Subcutaneous abdominal adipose tissue (tissue), 5 donors: ENCODE results near the gene DDX54.

Experiments
- H3K27ac ChIP-seq: one replicate; pipeline ENCODE4 v1.7.0; 2013; ENCODE audit warnings: low read depth, mild to moderate bottlenecking, inconsistent platforms, low read length, moderate library complexity
- H3K27me3 ChIP-seq, 5 donors: one replicate each; pipeline ENCODE4 v1.7.0; 2013; ENCODE audit warnings: low read length in 5 of 5, inconsistent platforms in 1 of 5; ENCODE audit not compliant: control insufficient read depth in 5 of 5, insufficient read depth in 4 of 5
- H3K36me3 ChIP-seq, 5 donors: one replicate each; pipeline ENCODE4 v1.7.0; 2013; ENCODE audit warnings: low read length in 5 of 5; ENCODE audit not compliant: control insufficient read depth in 5 of 5, insufficient read depth in 5 of 5
- H3K4me1 ChIP-seq, 5 donors: one replicate each; pipeline ENCODE4 v1.7.0; 2013; ENCODE audit warnings: low read length in 5 of 5, mild to moderate bottlenecking in 3 of 5, moderate library complexity in 1 of 5; ENCODE audit not compliant: control insufficient read depth in 5 of 5, insufficient read depth in 5 of 5
- H3K4me3 ChIP-seq, 5 donors: one replicate each; pipeline ENCODE4 v1.7.0; 2013; ENCODE audit warnings: low read length in 5 of 5, low read depth in 1 of 5
- H3K9ac ChIP-seq, 5 donors: one replicate each; pipeline ENCODE4 v1.7.0; 2013; ENCODE audit warnings: low read length in 5 of 5, mild to moderate bottlenecking in 4 of 5, moderate library complexity in 3 of 5
- H3K9me3 ChIP-seq, 5 donors: one replicate each; pipeline ENCODE4 v1.7.0; 2013; ENCODE audit warnings: low read length in 5 of 5; ENCODE audit not compliant: control insufficient read depth in 5 of 5
- donor health status: healthy.
- donor health status: healthy.
- donor health status: healthy.
- donor health status: healthy.
- donor health status: healthy.

DDX54 gene, protein sequence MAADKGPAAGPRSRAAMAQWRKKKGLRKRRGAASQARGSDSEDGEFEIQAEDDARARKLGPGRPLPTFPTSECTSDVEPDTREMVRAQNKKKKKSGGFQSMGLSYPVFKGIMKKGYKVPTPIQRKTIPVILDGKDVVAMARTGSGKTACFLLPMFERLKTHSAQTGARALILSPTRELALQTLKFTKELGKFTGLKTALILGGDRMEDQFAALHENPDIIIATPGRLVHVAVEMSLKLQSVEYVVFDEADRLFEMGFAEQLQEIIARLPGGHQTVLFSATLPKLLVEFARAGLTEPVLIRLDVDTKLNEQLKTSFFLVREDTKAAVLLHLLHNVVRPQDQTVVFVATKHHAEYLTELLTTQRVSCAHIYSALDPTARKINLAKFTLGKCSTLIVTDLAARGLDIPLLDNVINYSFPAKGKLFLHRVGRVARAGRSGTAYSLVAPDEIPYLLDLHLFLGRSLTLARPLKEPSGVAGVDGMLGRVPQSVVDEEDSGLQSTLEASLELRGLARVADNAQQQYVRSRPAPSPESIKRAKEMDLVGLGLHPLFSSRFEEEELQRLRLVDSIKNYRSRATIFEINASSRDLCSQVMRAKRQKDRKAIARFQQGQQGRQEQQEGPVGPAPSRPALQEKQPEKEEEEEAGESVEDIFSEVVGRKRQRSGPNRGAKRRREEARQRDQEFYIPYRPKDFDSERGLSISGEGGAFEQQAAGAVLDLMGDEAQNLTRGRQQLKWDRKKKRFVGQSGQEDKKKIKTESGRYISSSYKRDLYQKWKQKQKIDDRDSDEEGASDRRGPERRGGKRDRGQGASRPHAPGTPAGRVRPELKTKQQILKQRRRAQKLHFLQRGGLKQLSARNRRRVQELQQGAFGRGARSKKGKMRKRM

DNA sequence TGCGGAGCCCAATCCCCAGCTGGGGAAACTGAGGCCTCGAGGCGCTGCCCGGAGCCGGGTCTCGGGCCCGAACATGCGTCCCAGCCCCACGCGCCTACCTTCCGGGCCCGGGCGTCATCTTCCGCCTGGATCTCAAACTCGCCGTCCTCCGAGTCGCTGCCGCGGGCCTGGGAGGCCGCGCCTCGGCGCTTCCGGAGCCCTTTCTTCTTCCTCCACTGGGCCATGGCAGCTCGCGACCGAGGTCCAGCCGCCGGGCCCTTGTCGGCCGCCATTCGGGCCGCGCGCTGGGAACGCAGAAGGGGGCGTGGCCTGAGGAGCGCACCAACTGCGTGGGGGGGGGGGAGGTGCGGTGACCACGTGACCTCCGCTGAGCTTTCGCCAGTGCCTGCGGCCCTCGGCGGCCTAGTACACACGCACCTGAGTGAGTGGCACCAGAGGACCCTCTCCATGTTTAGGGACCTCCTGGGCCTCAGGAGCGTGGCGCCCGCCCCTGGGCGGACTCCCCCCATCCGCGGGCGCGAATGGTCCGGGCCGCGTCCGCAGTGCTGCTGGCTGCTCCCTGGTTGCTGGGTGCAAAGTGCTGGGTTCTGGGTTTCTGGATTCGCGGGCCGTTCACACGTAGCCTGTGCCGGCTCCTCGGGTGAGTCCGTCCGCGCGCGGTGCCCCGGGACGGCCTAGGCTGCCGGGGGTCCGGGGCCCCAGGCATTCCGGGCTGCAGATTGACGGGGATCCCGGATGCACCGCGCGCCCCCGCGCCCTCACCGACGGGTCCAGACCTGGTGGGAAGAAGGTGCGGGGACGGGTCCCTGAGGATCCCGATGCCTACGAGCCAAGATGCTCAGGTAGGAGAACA, at the start of gene DDX54, which contains the start of gene RITA1:
Gene DDX54, minus strand, starts transcription at position 299 of the 853 bp plus-strand sequence. Its CDS starts 27 bp downstream, at position 272.
Gene RITA1, plus strand, starts transcription at position 542 of the 853 bp plus-strand sequence. CDS start 1,026 bp downstream, outside the sequence.
- Histone ChIP-seq H3K4me1 (peaks cover 8 to 27% (median 27%) of the 10 kb centered on the region in 5 donors), H3K27ac (peak within 1 kb of the TSS; percentile 95), H3K4me3 (peak within 1 kb of the TSS; percentile 84 to 91 (median 86)), H3K9me3 (no peaks in the 10 kb centered on the region), H3K9ac (peak within 1 kb of the TSS; percentile 68 to 100 (median 97)), H3K27me3 (no peaks in the 10 kb centered on the region), H3K36me3 (peaks cover 0 to 17% (median 9%) of the 10 kb centered on the region in 5 donors)

DNA sequence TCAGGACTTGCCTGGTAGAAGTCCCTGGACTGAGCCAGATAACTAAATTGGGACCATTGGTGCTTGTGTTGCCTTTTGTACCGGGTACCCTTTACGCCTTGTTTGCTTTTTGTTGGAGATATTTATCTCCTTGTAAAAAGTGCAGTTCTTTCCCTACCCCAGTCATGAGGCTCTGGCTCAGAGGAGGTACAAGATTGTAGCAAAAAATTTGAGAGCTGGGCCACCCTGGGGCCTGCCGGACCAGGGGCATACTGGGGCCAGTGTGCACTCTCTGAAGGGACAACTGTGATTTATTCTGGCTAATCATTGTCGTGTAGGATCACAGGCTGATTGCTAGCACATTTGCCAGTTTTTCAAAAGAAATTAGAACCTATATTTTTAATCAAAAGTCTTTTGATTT, 49.2 kb upstream of the DDX54 start:
- Histone ChIP-seq H3K9ac (no peak overlapping the region), H3K4me1 (peaks cover 8 to 87% (median 69%) of the 10 kb centered on the region in 5 donors), H3K9me3 (no peaks in the 10 kb centered on the region), H3K4me3 (no peak overlapping the region), H3K27ac (no peak overlapping the region), H3K36me3 (peaks cover 0 to 65% (median 37%) of the 10 kb centered on the region in 5 donors), H3K27me3 (no peaks in the 10 kb centered on the region)

DNA sequence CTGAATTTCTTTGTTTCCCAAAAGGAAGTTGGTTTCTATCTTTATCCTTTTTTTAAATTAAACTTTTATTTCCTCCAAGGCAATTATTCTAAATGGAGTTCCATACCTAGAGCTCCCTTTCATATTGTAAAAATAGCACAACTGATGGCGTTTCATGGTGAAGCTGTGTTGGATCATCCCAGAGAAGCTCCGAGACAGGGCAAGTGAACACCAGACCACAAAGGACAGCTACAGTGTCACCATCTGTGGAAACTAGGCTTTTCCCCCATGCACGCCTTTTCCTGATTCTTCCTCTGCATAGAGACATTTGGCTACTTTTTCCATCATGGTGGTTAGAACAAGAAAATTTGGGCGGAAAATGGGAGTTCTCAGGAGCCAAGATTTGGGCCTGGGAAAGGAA, 48.7 kb upstream of the DDX54 start:
- H3K27ac ChIP-seq, result peak overlapping the region; percentile 30

DNA sequence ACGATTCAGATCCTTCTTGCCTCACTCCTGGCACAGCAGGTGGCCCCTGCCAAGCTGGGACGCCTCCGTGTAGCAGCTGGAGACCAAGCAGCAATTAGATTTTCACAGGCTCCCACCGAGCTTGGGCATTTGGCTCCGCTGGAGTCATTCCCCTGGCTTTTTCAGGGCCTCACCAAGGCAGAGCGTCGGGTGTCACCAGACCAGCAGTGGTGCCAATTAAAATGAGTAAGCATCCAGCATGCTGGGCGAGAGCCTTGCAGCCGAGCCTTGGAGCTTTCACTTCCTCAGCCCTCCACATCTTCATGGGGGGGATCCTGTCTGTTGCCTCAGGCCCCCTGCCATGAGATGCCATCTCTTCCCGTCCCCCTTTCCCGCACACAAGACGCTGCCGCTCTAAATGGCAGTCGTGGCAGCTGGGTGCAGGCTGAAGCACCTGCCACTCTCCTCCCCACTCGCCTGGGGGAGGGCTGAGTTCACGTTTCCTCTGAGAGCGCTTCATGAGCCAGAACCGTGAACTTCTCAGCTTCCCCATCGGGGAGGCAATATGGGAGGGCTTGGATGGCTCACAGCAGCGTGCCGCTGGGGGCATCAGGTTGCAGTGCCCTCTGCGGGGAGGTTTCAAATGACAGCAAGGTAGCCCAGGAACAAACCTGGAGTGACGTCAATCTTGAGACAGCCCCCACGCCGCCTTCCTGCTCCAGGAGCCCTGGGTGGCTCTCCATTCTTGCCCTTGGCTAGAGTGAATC, 47.7 kb upstream of the DDX54 start:
- Histone ChIP-seq H3K27me3 (no peaks in the 10 kb centered on the region), H3K27ac (peak overlapping the region; percentile 30), H3K4me1 (peaks cover 4 to 88% (median 71%) of the 10 kb centered on the region in 5 donors), H3K4me3 (peak overlapping the region in 3 of 5 donors; percentile 1 to 30 (median 2)), H3K9me3 (no peaks in the 10 kb centered on the region), H3K36me3 (peaks cover 0 to 66% (median 39%) of the 10 kb centered on the region in 5 donors), H3K9ac (no peak overlapping the region)

More for the DNA sequence above, 48.7 kb upstream of the DDX54 start:
- Histone ChIP-seq H3K4me1 (peaks cover 4 to 87% (median 69%) of the 10 kb centered on the region in 5 donors), H3K36me3 (peaks cover 0 to 63% (median 37%) of the 10 kb centered on the region in 5 donors), H3K9ac (no peak overlapping the region), H3K4me3 (no peak overlapping the region), H3K9me3 (no peaks in the 10 kb centered on the region), H3K27me3 (no peaks in the 10 kb centered on the region)

DNA sequence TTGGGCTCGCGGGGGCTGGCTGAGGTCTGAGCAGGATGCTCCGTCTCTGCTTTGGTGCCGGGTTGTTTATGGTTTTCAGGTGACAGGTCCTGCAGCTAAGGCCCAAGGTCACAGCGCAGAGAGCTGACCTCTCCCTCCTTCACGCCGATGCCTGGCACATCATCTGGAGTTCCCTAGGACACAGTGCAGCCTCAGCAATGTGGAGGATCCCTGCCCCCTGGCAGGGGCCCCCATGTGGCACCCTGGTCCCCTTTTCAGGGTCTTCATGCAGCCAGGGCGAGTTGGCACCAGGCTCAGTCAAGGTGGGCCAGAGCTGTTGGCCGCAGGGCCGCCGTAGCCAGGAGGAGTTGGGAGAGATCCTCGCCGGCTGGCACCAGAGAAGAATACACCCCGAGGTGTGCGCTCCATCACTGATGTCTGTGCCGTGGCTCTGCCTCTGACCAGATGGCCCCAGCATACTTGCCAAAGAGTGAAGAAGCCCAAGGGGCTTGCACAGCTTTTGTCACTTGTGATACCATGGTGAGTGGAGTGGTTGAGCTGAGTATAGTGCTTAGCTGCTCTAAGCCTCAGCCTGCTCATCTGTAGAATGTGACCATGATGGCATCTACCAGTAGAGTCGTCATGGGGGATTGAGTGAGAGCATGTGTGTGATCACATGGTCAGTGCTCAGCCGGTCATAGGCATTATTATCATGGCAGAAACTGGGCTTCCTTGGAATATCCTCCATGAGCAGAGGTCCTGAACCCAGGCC, 47.0 kb upstream of the DDX54 start:
- H3K9me3 ChIP-seq, result no peaks in the 10 kb centered on the region
- H3K9ac ChIP-seq, result no peak overlapping the region
- peak overlapping the region; percentile 8 for H3K27ac ChIP-seq
- peak overlapping the region in 1 of 5 donors; percentile 2 for H3K4me3 ChIP-seq
- peaks cover 0 to 74% (median 45%) of the 10 kb centered on the region in 5 donors for H3K36me3 ChIP-seq
- H3K4me1 ChIP-seq, result peaks cover 4 to 88% (median 71%) of the 10 kb centered on the region in 5 donors
- H3K27me3 ChIP-seq, result no peaks in the 10 kb centered on the region

DNA sequence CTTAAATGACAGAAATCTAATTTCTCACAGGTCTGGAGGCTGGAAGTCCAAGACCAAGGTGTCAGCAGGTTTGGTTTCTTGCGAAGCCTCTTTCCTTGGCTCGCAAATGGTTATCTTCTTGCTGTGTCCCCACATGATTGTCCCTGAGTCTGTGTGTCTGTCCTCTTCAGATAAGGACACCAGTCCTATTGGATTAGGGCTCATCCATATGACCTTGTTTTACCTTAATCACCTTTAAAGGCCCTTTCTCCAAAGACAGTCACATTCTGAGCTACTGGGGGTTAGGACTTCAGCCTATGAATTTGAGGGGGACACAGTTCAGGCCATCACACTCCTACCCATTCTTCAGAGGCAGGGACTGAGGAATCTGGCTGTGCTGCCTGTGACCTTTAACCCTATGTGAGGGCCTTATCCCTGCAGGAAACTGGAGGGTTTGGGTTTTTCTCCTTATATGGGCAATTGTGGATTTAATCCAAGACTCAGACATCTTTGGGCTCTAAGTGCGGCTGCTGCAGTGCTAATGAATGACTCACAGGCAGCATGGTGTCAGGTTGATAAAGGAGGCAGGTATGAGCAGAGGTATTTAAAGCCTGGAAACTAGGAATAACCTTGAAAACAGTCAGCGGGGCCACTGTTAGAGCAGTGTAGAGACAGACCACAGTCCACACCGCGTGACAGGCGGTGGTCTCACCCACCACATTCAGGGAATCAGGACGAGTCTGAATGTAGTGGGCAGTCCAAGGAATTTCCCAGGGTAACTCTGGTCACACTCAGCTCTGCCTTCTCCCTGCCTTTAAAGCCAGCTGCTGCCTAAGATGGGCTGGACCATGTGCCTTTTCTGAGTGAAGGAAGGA, 46.2 kb upstream of the DDX54 start:
- Histone ChIP-seq H3K27ac (peak overlapping the region; percentile 8), H3K36me3 (peaks cover 0 to 80% (median 52%) of the 10 kb centered on the region in 5 donors), H3K27me3 (no peaks in the 10 kb centered on the region), H3K4me3 (no peak overlapping the region), H3K4me1 (peaks cover 3 to 87% (median 71%) of the 10 kb centered on the region in 5 donors), H3K9me3 (no peaks in the 10 kb centered on the region), H3K9ac (no peak overlapping the region)

DNA sequence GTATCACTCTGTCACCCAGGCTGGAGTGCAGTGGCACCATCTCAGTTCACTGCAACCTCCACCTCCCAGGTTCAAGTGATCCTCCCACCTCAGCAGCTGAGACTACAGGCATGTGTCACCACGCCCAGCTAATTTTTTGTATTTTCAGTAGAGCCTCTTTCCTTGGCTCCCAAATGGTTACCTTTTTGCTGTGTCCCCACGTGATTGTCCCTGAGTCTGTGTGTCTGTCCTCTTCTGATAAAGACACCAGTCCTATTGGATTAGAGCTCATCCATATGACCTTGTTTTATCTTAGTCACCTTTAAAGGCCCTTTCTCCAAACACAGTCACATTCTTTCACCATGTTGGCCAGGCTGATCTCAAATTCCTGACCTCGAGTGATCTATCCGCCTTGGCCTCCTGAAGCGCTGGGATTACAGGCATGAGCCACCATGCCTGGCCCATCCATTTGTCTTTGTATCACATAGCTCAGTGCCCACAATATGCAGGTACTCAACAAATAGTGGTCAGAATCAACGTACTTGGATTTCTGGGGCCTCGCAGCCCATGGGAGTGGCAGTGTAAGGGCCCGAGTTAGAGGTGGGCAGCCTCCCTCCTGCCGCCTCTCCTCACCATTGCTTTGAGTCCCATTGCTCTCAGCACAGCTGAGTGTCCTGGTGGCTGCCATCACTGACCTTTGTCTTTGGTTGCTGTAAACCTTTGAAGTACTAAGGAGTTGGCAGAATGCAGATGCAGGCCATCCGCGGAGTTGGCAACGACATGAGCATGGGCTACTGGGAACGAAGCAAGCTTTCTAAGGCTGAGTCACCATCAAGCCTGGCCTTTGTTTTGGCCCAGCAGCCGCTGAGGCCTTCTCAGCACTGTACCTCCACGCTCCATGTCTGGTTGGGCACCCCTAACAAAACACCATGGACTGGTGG, 45.3 kb upstream of the DDX54 start:
- peak overlapping the region; percentile 23 for H3K27ac ChIP-seq
- peaks cover 0 to 72% (median 52%) of the 10 kb centered on the region in 5 donors for H3K36me3 ChIP-seq
- H3K27me3 ChIP-seq, result no peaks in the 10 kb centered on the region
- H3K4me3 ChIP-seq, result no peak overlapping the region
- no peak overlapping the region for H3K9ac ChIP-seq
- H3K4me1 ChIP-seq, result peaks cover 3 to 78% (median 63%) of the 10 kb centered on the region in 5 donors
- H3K9me3 ChIP-seq, result no peaks in the 10 kb centered on the region
